ENCODE measurements around the gene CCDC74B. TPM values are rescaled to one million over a fixed set of nuclear protein-coding genes. Genes with fewer than 3 reads are reported as not detected.
"Not testable (repeated sequence)": the region's sequence is repeated elsewhere in the genome, so short reads cannot be mapped to it uniquely, and the experiment has no call there.

CCDC74B gene
- total RNA-seq (1 to 10 TPM in 3 of 5 donors, under 1 TPM in 1, not detected in 1; 0.89 to 2.4 (median 1.1) TPM), polyA plus RNA-seq (1 to 10 TPM; 2.0 to 2.9 (median 2.4) TPM)
- long read RNA-seq, donor 1, result 0 reads
- long read RNA-seq, donor 2, result 0 reads
- long read RNA-seq, donor 3, partial matches to known transcripts, result 0 of 1 reads
- long read RNA-seq, donor 3, other reads (novel, unspliced or antisense), result 0 of 1 reads
- long read RNA-seq, donor 4, result 0 reads
- long read RNA-seq, donor 5, result 0 reads
- long read RNA-seq, donor 6, result 0 reads
- long read RNA-seq, donor 7, result 0 reads
- long read RNA-seq, donor 8, partial matches to known transcripts, result 0 of 1 reads
- long read RNA-seq, donor 8, other reads (novel, unspliced or antisense), result 0 of 1 reads
- long read RNA-seq, donor 9, result 0 reads
- long read RNA-seq, donor 10, result 0 reads

- H3K9me3 ChIP-seq; H3K27ac ChIP-seq; intact Hi-C loops (cut with DNase I; ENCODE audit: low total_unique reads); H3K36me3 ChIP-seq: not testable (repeated sequence)
- H3K4me1 ChIP-seq, result peaks cover 0 to 20% (median 6%) of the 10 kb centered on the region in 4 donors
- peak within 1 kb of the TSS; percentile 38 to 52 (median 41) for H3K4me3 ChIP-seq
- H3K27me3 ChIP-seq, result peaks cover 0 to 39% (median 0%) of the 10 kb centered on the region in 3 donors
- peak; percentile 49 to 75 for DNase-seq
- 5 to 17% (median 8%) methylated on average over 14 to 29 of the region's 30 CpGs for WGBS, 5 donors
Measured at GRCh38 chr2:130145006-130145414, at the start of gene CCDC74B. TSS of gene CCDC74B (minus strand) at chr2:130145112. CDS start at chr2:130144996, 116 bp downstream.

GRCh38 chr2:130193824-130194223 lies 48.9 kb upstream of the CCDC74B start:
- H3K4me1 ChIP-seq; H3K9me3 ChIP-seq; H3K4me3 ChIP-seq; DNase-seq; H3K27me3 ChIP-seq; intact Hi-C loops (cut with DNase I; ENCODE audit: low total_unique reads); H3K27ac ChIP-seq: not testable (repeated sequence)
- peaks cover 0 to 23% (median 14%) of the 10 kb centered on the region in 4 donors for H3K36me3 ChIP-seq
- 87 to 93% (median 90%) methylated on average over 5 to 21 of the region's 22 CpGs for WGBS, 5 donors

- H3K27ac ChIP-seq; H3K9me3 ChIP-seq; DNase-seq; H3K4me3 ChIP-seq; H3K4me1 ChIP-seq; intact Hi-C loops (cut with DNase I; ENCODE audit: low total_unique reads); H3K27me3 ChIP-seq: not testable (repeated sequence)
- WGBS, 5 donors, result 63 to 89% (median 79%) methylated on average over 3 of the region's 3 CpGs
- peaks cover 0 to 31% (median 14%) of the 10 kb centered on the region in 4 donors for H3K36me3 ChIP-seq
Measured at GRCh38 chr2:130192451-130192850, 47.5 kb upstream of the CCDC74B start.

- H3K27ac ChIP-seq; H3K4me3 ChIP-seq; intact Hi-C loops (cut with DNase I; ENCODE audit: low total_unique reads); H3K4me1 ChIP-seq; DNase-seq; H3K27me3 ChIP-seq; H3K9me3 ChIP-seq: not testable (repeated sequence)
- 87 to 95% (median 89%) methylated on average over 6 of the region's 6 CpGs for WGBS, 5 donors
- H3K36me3 ChIP-seq, result peaks cover 0 to 34% (median 14%) of the 10 kb centered on the region in 4 donors
Measured at GRCh38 chr2:130191319-130191718, 46.4 kb upstream of the CCDC74B start.

- DNase-seq, result no peak
- H3K27ac ChIP-seq, result no peak overlapping the region
- TF ChIP-seq POLR2AphosphoS5 (IDR thresholded peaks at IDR 0.05), result no peak
- no peak for TF ChIP-seq CTCF (IDR thresholded peaks at IDR 0.05)
- no peak for TF ChIP-seq POLR2A (IDR thresholded peaks at IDR 0.05)
- no peak for TF ChIP-seq EP300 (IDR thresholded peaks at IDR 0.05)
- no peaks in the 10 kb centered on the region for H3K27me3 ChIP-seq
- H3K4me1 ChIP-seq, result no peaks in the 10 kb centered on the region
- intact Hi-C loops (cut with DNase I; ENCODE audit: low total_unique reads), result no loop called here
- no peak overlapping the region for H3K4me3 ChIP-seq
- H3K9me3 ChIP-seq, result no peaks in the 10 kb centered on the region
- whole genome bisulfite sequencing, 5 donors, result 78 to 90% (median 89%) methylated on average over 15 of the region's 15 CpGs
- H3K36me3 ChIP-seq, result peaks cover 0 to 40% (median 14%) of the 10 kb centered on the region in 4 donors
Measured at GRCh38 chr2:130190237-130190636, 45.3 kb upstream of the CCDC74B start.

- 69 to 87% (median 80%) methylated on average over 1 to 4 of the region's 4 CpGs for WGBS, 5 donors
- not testable (repeated sequence) for H3K4me1 ChIP-seq, H3K4me3 ChIP-seq, H3K9me3 ChIP-seq, DNase-seq, H3K27ac ChIP-seq, H3K27me3 ChIP-seq
- peaks cover 0 to 47% (median 18%) of the 10 kb centered on the region in 4 donors for H3K36me3 ChIP-seq
- intact Hi-C loops (cut with DNase I; ENCODE audit: low total_unique reads), result loop anchor here (10.0 kb wide), 2 partner anchors 146 to 1296 kb away; no protein-coding TSS in a partner anchor
Measured at GRCh38 chr2:130188958-130189357, 44.0 kb upstream of the CCDC74B start.

GRCh38 chr2:130187859-130188792 lies 43.2 kb upstream of the CCDC74B start:
- not testable (repeated sequence) for H3K9me3 ChIP-seq, H3K27ac ChIP-seq, DNase-seq, H3K4me3 ChIP-seq, H3K27me3 ChIP-seq
- intact Hi-C loops (cut with DNase I; ENCODE audit: low total_unique reads), result loop anchor here (10.0 kb wide), 2 partner anchors 147 to 1297 kb away; no protein-coding TSS in a partner anchor
- Histone ChIP-seq H3K4me1 (peaks cover 9 to 16% (median 13%) of the 10 kb centered on the region in 4 donors), H3K36me3 (peaks cover 0 to 49% (median 19%) of the 10 kb centered on the region in 4 donors)
- WGBS, 5 donors, result 89 to 94% (median 91%) methylated on average over 16 to 17 of the region's 17 CpGs
